ENCODE results near the gene FAM193A.
"Not testable (repeated sequence)": the region's sequence is repeated elsewhere in the genome, so short reads cannot be mapped to it uniquely, and the experiment has no call there.

Gene FAM193A

DNA sequence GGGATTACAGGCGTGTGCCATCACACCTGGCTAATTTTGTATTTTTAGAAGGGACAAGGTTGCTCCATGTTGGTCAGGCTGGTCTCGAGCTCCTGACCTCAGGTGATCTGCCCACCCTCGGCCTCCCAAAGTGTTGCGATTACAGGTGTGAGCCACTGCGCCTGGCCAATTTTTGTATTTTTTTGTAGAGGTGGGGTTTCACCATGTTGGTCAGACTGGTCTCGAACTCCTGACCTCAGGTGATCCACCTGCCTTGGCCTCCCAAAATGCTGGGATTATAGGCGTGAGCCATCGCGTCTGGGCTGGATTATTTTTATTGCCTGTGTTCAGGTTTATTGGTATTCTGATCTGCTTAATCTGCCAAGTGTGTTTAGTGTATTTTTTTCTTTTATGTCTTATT is 82.3 kb downstream of the FAM193A start:
- DNase-seq, result not testable (repeated sequence)

DNA sequence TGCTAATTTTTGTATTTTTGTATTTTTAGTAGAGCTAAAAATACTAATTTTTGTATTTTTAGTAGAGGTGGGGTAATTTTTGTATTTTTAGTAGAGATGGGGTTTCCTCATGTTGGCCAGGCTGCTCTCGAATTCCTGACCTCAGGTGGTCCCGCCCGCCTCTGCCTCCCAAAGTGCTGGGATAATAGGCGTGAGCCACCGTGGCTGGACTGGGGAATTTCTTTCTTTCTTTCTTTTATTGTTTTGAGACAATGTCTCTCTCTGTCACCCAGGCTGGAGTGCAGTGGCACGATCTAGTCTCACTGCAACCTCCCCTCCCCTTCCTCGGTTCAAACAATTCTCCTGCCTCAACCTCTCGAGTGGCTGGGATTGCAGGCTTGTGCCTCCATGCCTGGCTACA is 83.0 kb downstream of the FAM193A start:
- no peak for DNase-seq

DNA sequence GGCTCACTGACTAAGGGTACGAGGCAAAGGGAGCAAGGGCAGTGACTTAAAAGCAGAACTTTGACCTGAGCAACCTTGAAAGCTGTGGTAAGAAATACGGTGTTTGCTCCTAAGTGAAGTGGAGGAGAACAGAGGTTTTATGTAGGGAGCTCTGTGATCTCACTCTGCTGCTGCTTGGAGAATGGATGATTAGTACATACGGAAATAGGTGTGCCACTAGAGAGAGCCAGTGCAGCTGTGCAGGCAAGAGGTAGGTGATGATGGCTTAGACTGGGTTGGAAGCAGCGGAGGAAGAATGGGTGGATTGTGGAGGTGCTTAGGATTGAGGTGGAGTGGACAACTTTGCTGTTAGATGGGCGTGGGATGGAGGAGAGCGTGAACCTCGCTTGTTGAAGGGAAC is 85.0 kb downstream of the FAM193A start:
- no peak for DNase-seq

DNA sequence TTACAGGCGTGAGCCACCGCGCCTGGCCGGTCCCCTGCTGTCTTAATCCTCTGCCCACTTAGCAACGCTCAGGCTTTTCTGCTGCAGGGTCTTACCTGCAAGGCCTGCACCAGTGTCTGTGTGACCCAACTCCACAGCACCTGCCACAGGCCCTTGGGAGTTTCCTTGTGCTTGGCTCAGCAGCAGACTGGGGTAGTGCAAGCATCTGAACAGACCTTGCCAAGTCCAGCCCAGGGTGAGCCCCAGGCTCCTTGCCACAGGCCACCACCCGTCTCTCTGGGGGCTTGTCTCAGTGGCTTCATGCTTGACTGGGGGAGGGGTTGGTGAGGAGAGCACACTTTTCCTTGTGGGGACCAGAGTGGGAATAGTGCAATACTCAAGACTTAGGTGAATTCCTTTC is 87.0 kb downstream of the FAM193A start:
- DNase-seq, result no peak

DNA sequence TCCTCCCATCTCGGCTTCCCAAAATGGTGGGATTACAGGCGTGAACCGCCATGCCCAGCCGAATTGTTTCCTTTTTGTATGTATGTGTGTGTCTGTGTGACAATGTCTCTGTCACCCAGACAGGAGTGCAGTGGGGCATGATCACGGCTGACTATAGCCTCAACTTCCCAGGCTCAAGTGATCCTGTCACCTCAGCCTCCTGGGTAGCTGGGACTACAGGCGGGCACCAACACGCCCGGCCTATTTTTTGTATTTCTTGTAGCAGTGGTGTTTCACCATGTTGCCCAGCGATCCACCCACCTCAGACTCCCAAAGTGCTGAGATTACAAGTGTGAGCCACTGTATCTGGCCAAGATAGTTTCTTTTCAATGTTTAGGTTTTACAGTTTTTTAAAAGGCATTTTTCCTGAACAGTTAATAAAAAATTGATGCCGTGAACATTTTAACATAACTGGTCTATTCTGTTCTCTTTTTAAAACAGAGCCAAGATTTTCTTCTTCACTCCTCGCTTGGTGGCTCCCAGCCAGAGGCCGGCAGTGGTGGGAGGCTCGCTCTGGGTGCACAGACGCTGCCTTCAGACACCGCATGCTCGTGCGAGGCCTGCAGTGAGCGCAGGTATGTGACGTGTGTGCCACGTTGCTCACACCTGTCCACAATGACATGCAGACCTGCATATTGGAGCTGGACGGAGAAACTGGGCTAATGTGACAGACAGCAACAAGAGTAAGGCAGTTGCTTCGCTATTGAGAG is 88.5 kb downstream of the FAM193A start:
- no peak for DNase-seq

DNA sequence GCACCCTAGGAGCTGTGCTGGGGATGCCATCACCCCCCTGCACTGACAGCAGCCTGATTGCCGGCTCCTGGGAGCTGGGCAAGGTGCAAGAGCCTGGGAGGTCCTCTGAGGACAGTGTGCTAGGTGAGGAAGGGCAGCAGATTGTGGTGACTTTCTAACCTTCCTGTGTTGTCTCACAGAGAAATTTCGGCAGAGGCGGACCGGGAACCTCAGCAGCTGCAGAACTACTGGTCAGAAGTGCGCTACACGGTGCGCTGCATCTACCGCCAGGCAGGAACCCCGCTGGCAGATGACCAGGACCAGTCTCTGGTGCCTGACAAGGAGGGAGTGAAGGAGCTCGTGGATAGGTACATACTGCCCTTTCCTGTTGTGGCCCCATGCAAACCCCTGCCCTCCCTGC is 89.8 kb downstream of the FAM193A start:
- DNase-seq, result no peak

DNA sequence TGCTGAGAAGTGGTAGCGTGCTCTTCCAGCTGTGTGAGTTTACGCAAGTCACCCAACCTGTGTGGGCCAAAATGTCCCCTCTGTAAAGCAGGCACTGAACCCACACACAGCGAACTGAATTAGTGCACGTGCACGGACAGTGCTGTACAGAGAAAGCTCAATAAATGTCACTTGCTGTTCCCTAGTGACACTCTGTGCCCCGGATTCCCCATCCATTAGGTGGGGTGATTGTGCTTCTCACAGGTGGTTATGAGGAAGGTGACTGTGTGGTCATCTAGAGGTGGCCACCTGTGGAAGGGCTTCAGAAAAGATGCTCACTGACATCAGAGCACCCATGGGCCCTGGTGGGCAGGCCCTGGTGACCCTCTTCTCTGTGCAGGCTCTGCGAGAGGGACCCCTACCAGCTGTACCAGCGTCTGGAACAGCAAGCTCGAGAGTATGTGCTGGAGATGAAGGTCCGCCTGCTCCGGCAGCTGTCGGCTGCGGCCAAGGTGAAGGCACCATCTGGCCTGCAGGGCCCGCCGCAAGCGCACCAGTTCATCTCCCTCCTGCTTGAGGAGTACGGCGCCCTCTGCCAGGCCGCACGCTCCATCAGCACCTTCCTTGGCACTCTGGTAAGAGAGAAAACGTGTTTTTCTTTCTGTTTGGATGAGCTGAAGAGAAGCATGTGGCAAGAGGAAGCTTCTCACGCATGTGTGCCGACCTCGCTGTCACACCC is 94.3 kb downstream of the FAM193A start:
- no peak for DNase-seq

DNA sequence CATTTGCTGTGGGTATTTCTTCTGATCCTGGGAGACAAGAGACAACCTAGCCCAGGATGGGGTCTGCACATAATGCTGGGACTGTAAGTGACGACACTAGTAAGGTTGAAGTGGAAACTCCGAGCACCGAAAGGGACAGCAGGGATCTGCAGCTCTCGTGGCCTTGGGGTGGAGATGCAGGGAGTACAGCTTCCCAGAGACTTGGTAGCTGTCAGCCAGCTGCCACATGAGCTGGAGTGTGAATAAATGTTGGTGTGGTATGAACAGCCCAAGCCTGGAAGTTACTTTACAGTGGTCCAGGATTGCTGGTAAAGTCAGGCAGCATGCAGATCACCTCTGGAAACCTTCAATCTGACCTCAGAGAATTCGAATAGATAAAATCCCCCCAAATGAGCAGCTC is 97.6 kb downstream of the FAM193A start:
- DNase-seq, result no peak

DNA sequence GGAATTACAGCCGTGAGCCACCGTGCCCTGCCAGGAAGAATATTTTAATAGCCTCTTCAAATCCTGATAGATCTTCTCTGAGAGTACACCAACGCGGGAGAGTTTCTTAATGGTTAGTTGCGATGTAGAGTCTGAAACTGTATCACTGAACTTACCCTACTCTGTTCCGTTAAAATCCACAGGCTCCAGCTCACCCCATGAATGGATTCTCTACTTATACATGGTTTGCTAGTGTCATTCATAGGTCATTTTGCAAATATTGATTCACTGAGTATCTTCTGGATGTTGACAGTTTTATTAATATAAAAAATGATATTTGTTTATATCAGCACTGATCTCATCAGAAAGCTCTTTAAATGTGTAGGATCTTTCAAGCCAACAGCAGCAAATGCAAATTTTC is 99.9 kb downstream of the FAM193A start:
- no peak for DNase-seq

DNA sequence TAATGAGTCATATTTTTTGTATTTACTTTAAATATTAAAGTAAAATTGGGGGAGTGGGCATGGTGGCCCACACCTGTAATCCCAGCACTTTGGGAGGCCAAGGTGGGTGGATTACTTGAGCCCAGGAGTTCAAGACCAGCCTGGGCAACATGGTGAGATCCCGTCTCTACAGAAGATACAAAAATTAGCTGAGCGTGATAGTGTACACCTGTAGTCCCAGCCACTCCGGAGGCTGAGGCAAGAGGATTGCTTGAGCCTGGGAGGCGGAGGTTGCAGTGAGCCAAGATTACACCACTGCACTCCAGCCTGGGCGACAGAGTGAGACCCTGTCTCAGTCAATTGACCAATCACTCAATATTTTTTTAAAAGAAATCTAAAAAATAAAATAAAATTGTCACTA is 100.5 kb downstream of the FAM193A start:
- DNase-seq, result not testable (repeated sequence)

DNA sequence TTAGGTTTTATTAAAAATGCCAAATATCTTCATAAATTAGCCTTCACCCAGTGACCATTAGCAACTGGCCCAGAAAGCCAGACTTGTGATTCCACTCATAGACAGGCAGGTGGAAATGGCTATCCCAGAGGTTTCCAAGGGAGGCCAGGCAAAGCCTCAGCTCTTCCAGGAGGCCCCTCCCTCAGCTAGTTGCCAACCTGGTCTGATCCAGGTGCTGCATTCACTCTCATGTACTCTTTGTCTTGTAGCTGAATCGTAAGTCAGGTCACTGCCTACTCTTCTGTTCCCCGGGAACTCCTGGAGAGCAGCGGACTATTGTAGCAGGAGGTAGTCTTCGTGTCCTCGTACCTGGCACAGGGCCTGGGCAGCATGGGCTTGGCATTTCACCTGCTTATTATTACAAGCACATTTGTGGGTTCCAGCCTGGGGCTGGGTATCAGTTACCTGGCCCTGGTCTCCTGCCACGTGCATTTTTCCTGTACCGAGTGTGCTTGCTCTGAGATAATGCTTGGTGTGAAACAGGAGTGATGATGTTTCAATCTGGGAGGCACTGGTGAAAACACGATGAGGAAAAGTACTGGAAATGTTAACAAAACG is 101.6 kb downstream of the FAM193A start:
- peak; percentile 4 for DNase-seq

DNA sequence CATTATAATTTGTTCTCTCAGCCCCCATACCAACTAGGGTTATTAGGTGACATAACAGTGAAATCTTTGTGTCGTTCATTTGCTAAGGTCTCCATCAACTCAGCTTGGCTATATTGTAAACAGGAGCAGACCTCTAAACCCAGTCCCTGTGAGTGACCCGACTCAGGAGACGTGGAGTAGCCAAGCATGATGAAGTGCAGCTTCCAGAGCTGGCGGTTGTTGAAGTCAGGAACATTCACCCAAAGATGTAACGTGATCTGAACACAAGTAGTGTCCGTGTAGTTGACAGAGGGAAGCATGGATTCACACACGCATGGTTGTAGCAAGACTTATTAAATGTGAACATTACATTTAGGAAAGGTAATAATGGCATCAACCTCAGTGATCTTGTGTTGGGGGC is 102.3 kb downstream of the FAM193A start:
- no peak for DNase-seq

DNA sequence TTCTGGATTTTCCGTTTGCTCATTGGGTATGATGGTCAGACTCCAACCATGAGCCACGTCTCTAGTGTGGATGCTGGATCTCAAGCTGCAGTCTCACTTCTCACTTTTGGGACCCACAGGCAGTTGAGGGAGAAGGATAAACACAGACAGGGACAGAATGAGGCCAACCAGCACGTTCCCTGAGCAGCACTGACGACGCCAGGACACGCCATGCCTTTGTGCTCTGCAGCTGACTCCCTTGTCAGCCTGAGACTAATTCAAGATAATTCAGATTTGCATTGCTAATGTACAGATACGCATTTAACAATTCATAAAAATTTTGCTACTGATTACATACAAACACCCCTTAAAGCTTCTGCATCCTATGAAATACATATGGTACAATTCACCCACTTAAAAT is 106.5 kb downstream of the FAM193A start:
- no peak for DNase-seq

DNA sequence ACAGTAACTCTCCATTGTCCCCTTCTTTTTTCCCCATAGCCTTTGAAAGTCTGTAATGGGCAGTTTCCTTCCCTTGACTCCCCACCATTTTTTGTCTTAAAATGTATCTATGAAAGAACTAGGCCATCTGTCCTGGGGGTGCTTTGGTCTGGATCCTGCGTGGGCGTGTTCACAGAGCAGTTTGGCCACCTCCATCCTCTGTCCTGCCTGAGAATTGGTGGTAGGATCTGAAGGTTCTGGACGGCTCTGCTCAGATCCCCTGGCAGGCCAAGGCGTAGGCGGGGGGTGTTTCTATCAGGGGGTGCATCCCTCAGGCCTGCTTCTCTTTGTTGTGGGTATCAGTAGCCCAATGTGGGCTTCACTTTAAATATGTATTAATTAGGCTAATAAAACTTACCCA is 107.1 kb downstream of the FAM193A start:
- DNase-seq, result no peak

DNA sequence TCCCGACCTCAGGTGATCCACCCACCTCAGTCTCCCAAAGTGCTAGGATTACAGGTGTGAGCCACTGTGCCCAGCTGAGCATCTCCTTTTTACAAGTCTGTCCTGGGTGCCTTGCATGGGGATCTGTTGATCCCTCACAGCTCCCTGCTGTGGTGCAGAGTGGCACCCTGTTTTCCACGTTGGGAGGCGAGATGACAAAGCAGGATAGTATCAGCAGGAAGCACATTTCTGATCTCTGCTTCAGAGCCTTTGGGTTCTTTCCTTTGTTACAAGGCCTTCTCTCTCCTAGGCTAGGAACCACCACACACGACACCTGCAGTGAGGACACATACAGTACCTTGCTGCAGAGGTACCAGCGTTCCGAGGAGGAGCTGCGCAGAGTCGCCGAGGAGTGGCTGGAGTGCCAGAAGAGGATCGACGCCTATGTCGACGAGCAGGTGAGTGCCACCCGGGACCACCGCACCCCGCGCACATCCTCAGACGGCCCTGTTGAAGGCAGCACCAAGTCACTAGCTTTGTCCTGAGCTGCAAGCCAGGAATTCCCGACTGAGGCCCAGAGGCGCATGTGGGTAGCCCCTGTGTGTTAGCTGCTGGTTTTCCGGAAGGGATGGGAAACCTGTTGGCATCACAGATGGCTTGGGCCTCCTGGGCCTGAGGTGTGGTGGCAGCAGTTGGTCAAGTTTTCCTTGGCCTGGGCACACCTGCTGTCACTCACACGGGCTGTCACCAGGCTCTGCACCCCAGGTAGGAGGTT is 110.1 kb downstream of the FAM193A start:
- DNase-seq, result no peak

DNA sequence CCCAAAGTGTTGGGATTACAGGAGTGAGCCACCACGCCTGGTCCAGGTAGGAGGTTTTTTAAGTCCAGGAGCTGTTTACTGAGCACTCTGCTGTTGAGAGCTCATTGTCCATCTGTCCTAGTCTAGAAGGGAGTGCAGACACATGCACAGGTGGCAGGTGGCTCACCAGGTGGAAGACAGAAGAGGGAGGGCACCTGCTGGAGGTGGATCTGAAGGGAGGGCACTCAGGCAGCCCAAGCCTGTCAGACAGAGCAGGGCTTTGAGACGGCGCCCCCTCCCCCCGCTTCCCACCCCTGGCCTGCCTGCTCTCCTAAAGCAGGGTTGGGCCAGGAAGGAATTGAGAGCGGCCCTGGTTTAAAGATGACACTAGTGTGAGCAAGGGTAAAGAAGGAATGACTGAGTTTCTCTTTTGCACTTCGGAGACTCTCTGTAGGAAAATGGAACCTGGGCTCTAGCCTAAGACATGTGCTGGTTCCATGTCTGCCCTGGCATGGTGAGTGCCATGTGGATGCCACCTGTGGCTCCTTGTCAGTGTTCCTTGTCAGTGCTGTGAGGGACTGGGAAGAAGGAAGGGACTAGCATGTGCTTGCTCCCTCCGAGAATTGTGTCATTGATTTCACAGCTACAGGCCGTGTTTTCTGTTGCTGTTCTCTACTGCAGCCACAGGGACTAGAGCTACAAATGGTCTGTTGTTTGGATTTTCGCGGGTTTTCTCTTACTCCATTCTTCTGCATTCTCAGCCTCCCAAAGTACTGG is 111.1 kb downstream of the FAM193A start:
- peak; percentile 26 for DNase-seq

DNA sequence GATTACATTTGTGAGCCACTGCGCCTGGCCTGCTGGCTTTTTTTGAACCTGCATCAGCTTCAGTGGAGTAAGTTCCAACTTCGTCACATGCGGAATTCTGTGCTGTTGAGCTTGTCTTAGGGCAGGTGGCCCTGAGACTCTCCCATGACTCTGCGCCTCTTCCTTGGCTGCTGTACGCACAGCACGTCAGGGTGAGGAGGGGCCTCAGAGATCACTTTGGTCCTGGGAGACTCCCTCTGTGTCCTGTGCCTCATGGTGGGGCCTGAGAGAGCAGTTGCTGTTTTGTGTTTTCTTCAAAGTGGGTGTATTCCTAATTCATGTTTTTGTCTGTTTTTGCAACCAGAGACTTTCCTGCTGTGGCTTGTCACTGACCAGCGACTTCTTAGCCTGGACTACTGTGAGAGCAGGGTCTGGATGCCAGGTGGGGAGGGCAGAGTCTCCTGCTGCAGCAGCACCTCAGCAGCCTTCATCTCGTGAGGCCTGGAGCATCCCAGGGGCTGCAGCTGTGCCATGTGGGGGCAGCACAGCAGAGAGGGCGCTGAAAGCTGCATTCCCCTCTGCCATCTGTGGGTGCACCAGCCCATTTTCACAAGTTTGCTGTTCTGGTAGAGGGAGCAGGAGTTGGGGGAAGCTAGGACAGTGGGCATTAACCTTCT is 111.8 kb downstream of the FAM193A start:
- DNase-seq, result no peak

DNA sequence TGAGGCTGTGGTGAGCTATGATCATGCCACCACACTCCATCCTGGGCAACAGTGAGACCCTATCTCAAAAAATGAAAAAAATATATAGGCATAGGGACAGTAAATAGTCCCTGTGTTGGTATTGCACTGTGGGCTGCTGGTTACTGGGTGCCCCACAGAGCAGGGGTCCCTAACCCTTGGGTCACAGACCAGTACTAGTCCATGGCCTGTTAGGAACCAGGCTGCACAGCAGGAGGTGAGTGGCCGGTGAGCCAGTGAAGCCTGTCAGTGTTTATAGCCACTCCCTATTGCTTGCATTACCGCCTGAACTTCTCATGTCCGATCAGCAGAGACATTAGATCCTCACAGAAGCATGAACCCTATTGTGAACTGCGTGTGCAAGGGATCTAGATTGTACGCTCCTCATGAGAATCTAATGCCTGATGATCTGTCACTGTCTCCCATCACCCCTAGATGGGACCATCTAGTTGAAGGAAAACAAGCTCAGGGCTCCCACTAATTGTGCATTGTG is 113.2 kb downstream of the FAM193A start:
- DNase-seq, result no peak

DNA sequence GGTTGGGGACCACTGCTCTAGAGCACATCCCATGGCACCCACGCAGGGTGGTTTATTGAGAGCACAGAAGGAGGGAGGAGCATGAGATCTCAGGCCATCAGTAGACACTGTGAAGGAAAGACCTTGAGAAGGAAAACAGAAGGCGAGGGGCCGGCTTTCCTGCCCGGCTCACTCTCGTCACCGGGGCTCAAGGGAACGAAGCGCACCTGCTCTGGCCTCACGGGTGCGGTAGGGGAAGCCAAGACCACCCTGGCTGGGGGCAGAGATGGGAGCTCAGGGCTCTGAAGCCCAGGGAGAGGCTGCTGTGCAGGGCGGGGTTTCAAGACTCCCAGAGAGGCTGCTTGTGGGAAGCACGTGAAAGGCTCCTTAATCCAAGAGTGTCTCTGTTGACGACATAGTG is 113.8 kb downstream of the FAM193A start:
- DNase-seq, result no peak

DNA sequence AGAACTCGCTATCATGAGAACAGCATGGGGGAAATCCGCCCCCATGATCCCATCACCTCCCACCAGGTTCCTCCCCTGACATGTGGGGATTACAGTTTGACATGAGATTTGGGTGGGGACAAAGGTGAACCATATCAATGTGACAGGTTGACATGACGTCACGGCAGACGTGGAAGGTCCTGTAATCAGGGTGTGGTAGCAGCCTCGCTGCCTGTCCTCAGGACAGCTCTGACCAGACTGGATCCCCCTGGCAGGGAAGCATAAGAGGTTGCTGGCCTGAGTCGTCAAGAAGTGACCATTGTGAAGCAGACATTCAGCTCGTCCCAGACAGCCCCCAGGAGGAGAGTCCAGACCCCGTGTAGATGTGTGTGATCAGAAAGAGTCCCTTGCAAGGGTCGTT is 115.1 kb downstream of the FAM193A start:
- no peak for DNase-seq

DNA sequence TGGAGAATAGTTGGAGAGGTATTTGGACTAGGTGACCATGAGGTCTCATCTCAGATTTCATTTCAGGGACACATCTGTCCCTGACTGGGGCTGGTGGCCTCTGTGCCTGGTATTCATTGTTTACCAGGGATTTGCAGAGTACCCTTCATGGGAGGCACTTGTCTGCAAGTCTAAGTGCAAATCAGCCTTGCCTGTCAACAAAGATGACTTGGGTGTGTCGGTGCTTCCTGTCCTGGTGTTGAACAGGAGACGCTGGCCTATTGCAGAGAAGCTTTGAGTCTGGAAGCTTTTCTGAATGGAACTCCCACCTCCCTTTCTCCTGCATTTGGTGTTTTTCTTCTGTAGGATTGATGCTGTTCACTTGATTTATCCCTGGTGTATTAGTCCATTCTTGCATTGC is 115.6 kb downstream of the FAM193A start:
- DNase-seq, result no peak
